H1 (cell line): ENCODE measurements around the gene SMS. TPM values are rescaled to one million over a fixed set of nuclear protein-coding genes. Genes with fewer than 3 reads are reported as not detected.

ENCODE experiments used
- CTCF ChIA-PET: fragments of 300-600 bp; sonication (Branson Sonifier 250); formaldehyde crosslinking; loops from one replicate; lab custom pipeline; 2021; ENCODE audit not compliant: partially characterized antibody; lab: Charles Lee
- POLR2A ChIA-PET: fragments of 300-600 bp; sonication (Branson Sonifier 250); formaldehyde crosslinking; loops from one replicate; lab custom pipeline; 2021; ENCODE audit warnings: inconsistent platforms; ENCODE audit not compliant: partially characterized antibody; lab: Charles Lee
- DNase-seq, 2 experiments: peaks; one replicate each; pipeline versions ENCODE4 v3.0.0 to v3.0.0-alpha.2; 2010 to 2022; ENCODE audit warnings: low spot score in 2 of 2, low read depth in 1 of 2, mixed read lengths in 1 of 2
- FAIRE-seq: peaks from 2 replicates; lab custom pipeline; 2011; peaks lifted over from hg19 to GRCh38; lab: Jason Lieb, UNC
- H2AFZ ChIP-seq: 2 replicates; pipeline ENCODE4 v1.8.1; 2012; ENCODE audit warnings: low read length, inconsistent platforms
- H2AK5ac ChIP-seq: 2 replicates; pipeline ENCODE4 v1.6.1; 2013; ENCODE audit warnings: low read depth, low read length
- H2BK120ac ChIP-seq: replicated peaks from 2 replicates; pipeline ENCODE3; 2013; ENCODE audit warnings: low read depth, low read length, inconsistent platforms
- H2BK12ac ChIP-seq: 2 replicates; pipeline ENCODE4 v1.6.1; 2013; ENCODE audit warnings: low read depth, low read length
- H2BK15ac ChIP-seq: 2 replicates; pipeline ENCODE4 v1.6.1; 2013; ENCODE audit warnings: low read length
- H2BK20ac ChIP-seq: 2 replicates; pipeline ENCODE4 v1.6.1; 2013; ENCODE audit warnings: low read length
- H2BK5ac ChIP-seq: 2 replicates; pipeline ENCODE4 v1.6.1; 2013; ENCODE audit warnings: low read depth, low read length
- H3K14ac ChIP-seq: 2 replicates; pipeline ENCODE4 v1.6.1; 2013; ENCODE audit warnings: inconsistent platforms; ENCODE audit not compliant: insufficient read length
- H3K18ac ChIP-seq: 2 replicates; pipeline ENCODE4 v1.6.1; 2013; ENCODE audit warnings: low read length; ENCODE audit errors: extremely low read depth
- H3K23ac ChIP-seq: 2 replicates; pipeline ENCODE4 v1.6.1; 2013; ENCODE audit warnings: inconsistent platforms; ENCODE audit not compliant: insufficient read length
- H3K23me2 ChIP-seq: 2 replicates; pipeline ENCODE4 v1.6.1; 2013; ENCODE audit warnings: low read depth, low read length
- H3K27ac ChIP-seq: 2 replicates; pipeline ENCODE4 v1.6.1; 2011; ENCODE audit warnings: low read depth, low read length, inconsistent platforms
- H3K27me3 ChIP-seq, 4 experiments: replicated peaks in 1 of 4; 1 replicate in 1 of 4; 2 replicates in 3 of 4; pipeline versions ENCODE4 v1.6.1 to v1.8.1; 2011 to 2013; ENCODE audit warnings: low read length in 3 of 4, mild to moderate bottlenecking in 3 of 4, inconsistent platforms in 2 of 4, mixed read lengths in 2 of 4, moderate library complexity in 1 of 4; ENCODE audit not compliant: control insufficient read depth in 3 of 4, insufficient read depth in 3 of 4; ENCODE audit errors: extremely low read depth in 1 of 4
- H3K36me3 ChIP-seq, 4 experiments: 2 replicates each; pipeline versions ENCODE4 v1.6.1 to v1.8.1; 2011 to 2013; ENCODE audit warnings: mild to moderate bottlenecking in 4 of 4, low read length in 3 of 4, moderate library complexity in 2 of 4, control low read depth in 1 of 4, inconsistent platforms in 1 of 4; ENCODE audit not compliant: insufficient read depth in 4 of 4, control insufficient read depth in 2 of 4
- H3K4ac ChIP-seq: replicated peaks from 2 replicates; pipeline ENCODE3; 2013; ENCODE audit warnings: low read length, low read depth, mixed read lengths, inconsistent platforms; ENCODE audit not compliant: insufficient read length
- H3K4me1 ChIP-seq, 4 experiments: replicated peaks in 1 of 4; 1 replicate in 1 of 4; 2 replicates in 3 of 4; pipeline versions ENCODE4 v1.6.1 to v1.8.1; 2011 to 2013; ENCODE audit warnings: low read length in 3 of 4, inconsistent platforms in 2 of 4, mixed read lengths in 1 of 4; ENCODE audit not compliant: insufficient read depth in 4 of 4, control insufficient read depth in 3 of 4
- H3K4me2 ChIP-seq, 2 experiments: 2 replicates each; pipeline versions ENCODE4 v1.6.1 to v1.8.1; 2011 to 2013; ENCODE audit warnings: low read depth in 2 of 2, low read length in 2 of 2, control low read depth in 1 of 2, inconsistent platforms in 1 of 2, mild to moderate bottlenecking in 1 of 2; ENCODE audit not compliant: insufficient read depth in 1 of 2
- H3K4me3 ChIP-seq, 4 experiments: fragments of 200-600, 300-600 bp in 1 of 4; sonication (generic), shearing (Covaris generic), sonication (Bioruptor Twin) in 1 of 4; 2 replicates each; pipeline versions ENCODE4 v1.5.1 to v1.8.1; 2011 to 2016; ENCODE audit warnings: low read length in 4 of 4, low read depth in 3 of 4, control low read depth in 2 of 4, inconsistent platforms in 2 of 4, mild to moderate bottlenecking in 2 of 4, mixed read lengths in 1 of 4, moderate library complexity in 1 of 4; ENCODE audit not compliant: insufficient read depth in 2 of 4; ENCODE audit errors: extremely low read depth in 1 of 4
- H3K56ac ChIP-seq: replicated peaks from 2 replicates; pipeline ENCODE3; 2013; ENCODE audit warnings: low read depth, mild to moderate bottlenecking, mixed read lengths, low read length, inconsistent platforms; ENCODE audit not compliant: insufficient read length
- H3K79me1 ChIP-seq: 2 replicates; pipeline ENCODE4 v1.6.1; 2013; ENCODE audit warnings: low read depth, low read length, control low read depth
- H3K79me2 ChIP-seq, 2 experiments: 2 replicates each; pipeline versions ENCODE4 v1.6.1 to v1.8.1; 2012 to 2013; ENCODE audit warnings: low read length in 2 of 2, mild to moderate bottlenecking in 2 of 2, inconsistent platforms in 1 of 2; ENCODE audit not compliant: insufficient read depth in 2 of 2, control insufficient read depth in 1 of 2
- H3K9ac ChIP-seq, 4 experiments: replicated peaks in 1 of 4; 1 replicate in 1 of 4; 2 replicates in 3 of 4; pipeline versions ENCODE4 v1.6.1 to v1.8.1; 2011 to 2013; ENCODE audit warnings: low read depth in 3 of 4, low read length in 3 of 4, control low read depth in 2 of 4, mild to moderate bottlenecking in 2 of 4, moderate library complexity in 2 of 4, inconsistent platforms in 1 of 4; ENCODE audit errors: extremely low read depth in 1 of 4
- H3K9me3 ChIP-seq, 2 experiments: 2 replicates each; pipeline versions ENCODE4 v1.6.1 to v1.8.1; 2012 to 2013; ENCODE audit warnings: mild to moderate bottlenecking in 2 of 2, moderate library complexity in 2 of 2, control low read depth in 1 of 2, inconsistent platforms in 1 of 2, low read depth in 1 of 2, low read length in 1 of 2, mixed read lengths in 1 of 2; ENCODE audit not compliant: insufficient read depth in 2 of 2
- H4K20me1 ChIP-seq, 2 experiments: replicated peaks in 1 of 2; 2 replicates each; pipeline versions ENCODE3 to v1.8.1; 2011 to 2013; ENCODE audit warnings: inconsistent platforms in 2 of 2, low read length in 2 of 2, mild to moderate bottlenecking in 1 of 2; ENCODE audit not compliant: insufficient read depth in 2 of 2, control insufficient read depth in 1 of 2
- H4K5ac ChIP-seq: 2 replicates; pipeline ENCODE4 v1.6.1; 2013; ENCODE audit warnings: low read length, low read depth, mixed read lengths, inconsistent platforms; ENCODE audit not compliant: insufficient read length
- H4K8ac ChIP-seq: 2 replicates; pipeline ENCODE4 v1.8.0; 2013; ENCODE audit warnings: mild to moderate bottlenecking, moderate library complexity, low read length, inconsistent platforms; ENCODE audit not compliant: insufficient read depth; ENCODE audit errors: extremely low read depth
- H4K91ac ChIP-seq: replicated peaks from 2 replicates; pipeline ENCODE3; 2013; ENCODE audit warnings: low read length, mixed read lengths, inconsistent platforms; ENCODE audit not compliant: insufficient read length
- JUN ChIP-seq: IDR thresholded peaks from 2 replicates; pipeline ENCODE4 v1.6.1; 2011; ENCODE audit warnings: low read depth, mild to moderate bottlenecking, improper control_type of control experiment, low read length
- TEAD4 ChIP-seq: IDR thresholded peaks from 2 replicates; pipeline ENCODE4 v1.6.1; 2012; ENCODE audit warnings: low read depth, low read length, inconsistent platforms, mixed read lengths
- WGBS, 2 experiments: shearing (Covaris generic) in 1 of 2; methylation state at CpG; one replicate each; pipeline versions ENCODE4 v1.1.6 to v1.1.7; 2013 to 2015; ENCODE audit warnings: low lambda C conversion rate in 2 of 2, mixed read lengths in 2 of 2, inconsistent platforms in 1 of 2, low coverage in 1 of 2, missing lambda C conversion rate in 1 of 2; ENCODE audit not compliant: insufficient replicate concordance in 2 of 2, insufficient coverage in 1 of 2, insufficient read length in 1 of 2; ENCODE audit errors: extremely low coverage in 1 of 2, missing lambda C conversion rate in 1 of 2; 5-methylcytosine and 5-hydroxymethylcytosine counted together
- polyA plus RNA-seq, 7 experiments: library from polyadenylated mRNA; depleted of rRNA in 3 of 7; stranded (reverse) in 5 of 7; unstranded in 2 of 7; fragments of >200 nt in 5 of 7; fragments of 200-250 nt in 2 of 7; gene quantifications; 1 replicate in 5 of 7; 2 replicates in 1 of 7; 4 replicates in 1 of 7; pipeline versions ENCODE4 v1.2.1 to v1.2.3, GENCODE V29; 2011 to 2013; ENCODE audit warnings: missing spikeins in 2 of 7, mixed read lengths in 2 of 7
- total RNA-seq: library from RNA; stranded (reverse); fragmentation: NEBNext Ultra II Directional; extraction: Animal tissue kit (Norgen Biotek cat#: 25700); gene quantifications from 2 replicates; pipeline ENCODE4 v1.2.1, GENCODE V29; 2021

Gene SMS
- total and polyA plus RNA-seq, 2 of the 8 experiments (the other 6 are each of a cell fraction or from before 2014, with no cell fraction given), result 66.3 to 256 TPM

DNA sequence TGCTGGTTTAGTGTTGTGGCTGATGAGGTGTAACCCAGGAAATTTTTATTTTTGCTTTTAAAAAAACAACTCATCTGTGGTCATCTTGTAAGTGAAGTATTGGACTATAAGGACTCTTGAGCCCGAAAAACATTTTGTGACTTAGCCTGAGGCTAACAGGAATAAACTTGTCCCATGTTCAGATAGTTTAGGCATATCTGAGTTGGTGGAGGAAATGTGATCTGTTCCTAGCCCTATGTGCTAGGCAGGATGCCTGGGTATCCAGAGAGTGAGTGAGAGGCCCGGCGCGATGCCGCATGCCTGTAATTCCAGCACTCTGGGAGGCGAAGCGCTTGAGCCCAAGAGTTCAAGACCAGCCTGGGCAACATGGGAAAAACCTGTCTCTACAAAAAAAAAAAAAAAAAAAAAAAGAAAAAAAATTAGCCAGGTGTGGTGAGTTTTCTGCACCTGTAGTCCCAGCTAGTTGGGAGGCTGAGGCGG is 3.7 kb downstream of the SMS start:
- Histone ChIP-seq H2AK5ac (no peak overlapping the region), H4K20me1 (peaks cover 5 to 10% of the 10 kb centered on the region in 2 experiments), H3K23me2 (peaks cover 4% of the 10 kb centered on the region; the same call in 1 of the 2 replicates), H3K4ac (no peak overlapping the region), H2AFZ (no peak overlapping the region), H3K18ac (no peak overlapping the region), H4K8ac (no peak overlapping the region), H3K56ac (no peak overlapping the region), H4K91ac (no peak overlapping the region), H3K79me2 (peaks cover 21 to 78% of the 10 kb centered on the region in 2 experiments), H3K27ac (no peak overlapping the region; the same call in 1 of the 2 replicates), H3K79me1 (no peaks in the 10 kb centered on the region), H4K5ac (no peak overlapping the region), H3K36me3 (peaks cover 0 to 2% (median 0%) of the 10 kb centered on the region in 4 experiments; a peak in 1 of 8 replicates), H3K9me3 (no peaks in the 10 kb centered on the region), H3K4me2 (peak overlapping the region; percentile 38 to 82), H3K27me3 (no peaks in the 10 kb centered on the region), H3K14ac (no peak overlapping the region), H2BK5ac (no peak overlapping the region), H2BK120ac (no peak overlapping the region), H2BK20ac (no peak overlapping the region), H2BK15ac (no peak overlapping the region), H2BK12ac (no peak overlapping the region), H3K23ac (no peak overlapping the region), H3K4me3 (peak overlapping the region in 1 of 4 experiments; percentile 77; a peak in 1 of 8 replicates), H3K4me1 (peaks cover 0 to 19% (median 14%) of the 10 kb centered on the region in 4 experiments), H3K9ac (no peak overlapping the region)
- FAIRE-seq (no peak), DNase-seq (no peak)
- ChIA-PET CTCF (no interaction called here), POLR2A (interaction anchor here (1.9 kb wide), 1 partner anchor 12 kb away, joined by 10 read pairs; no protein-coding TSS in a partner anchor)
- TF ChIP-seq JUN, result no peak
- peak; percentile 55; the same call in 1 of the 2 replicates for TF ChIP-seq TEAD4
- WGBS, 2 experiments, result 29% methylated on average over 7 of the region's 8 CpGs; no CpG with 5 or more reads in 1 of the 2 experiments
